Cerebellar nuclear complex (tissue), 1 donor: ENCODE measurements around the gene UGT1A6.
"Not testable (repeated sequence)": the region's sequence is repeated elsewhere in the genome, so short reads cannot be mapped to it uniquely, and the experiment has no call there.

ENCODE experiments used
- DNase-seq, 2 experiments: peaks; one replicate each; lab custom pipeline; 2025; lab: John Stamatoyannopoulos, UW

The UGT1A6 gene

GRCh38 chr2:233728723-233729301, 36.1 kb downstream of the UGT1A6 start, which contains the start of gene UGT1A3:
TSS of gene UGT1A3 (plus strand) at chr2:233729042. CDS start at chr2:233729127, 85 bp downstream.
- DNase-seq, result no peak

- DNase-seq, result not testable (repeated sequence)
Measured at GRCh38 chr2:233736868-233737653, 44.4 kb downstream of the UGT1A6 start.

GRCh38 chr2:233740870-233741269, 48.2 kb downstream of the UGT1A6 start:
- no peak for DNase-seq

GRCh38 chr2:233743464-233744259, 51.0 kb downstream of the UGT1A6 start:
- DNase-seq, result no peak

- DNase-seq, result no peak
Measured at GRCh38 chr2:233745073-233745755, 52.5 kb downstream of the UGT1A6 start.

GRCh38 chr2:233745838-233746237, 53.1 kb downstream of the UGT1A6 start:
- not testable (repeated sequence) for DNase-seq

GRCh38 chr2:233746475-233747282, 54.0 kb downstream of the UGT1A6 start:
- DNase-seq, result no peak

- no peak for DNase-seq
Measured at GRCh38 chr2:233747283-233747544, 54.5 kb downstream of the UGT1A6 start.

- DNase-seq, result not testable (repeated sequence)
Measured at GRCh38 chr2:233750689-233751088, 58.0 kb downstream of the UGT1A6 start.

- not testable (repeated sequence) for DNase-seq
Measured at GRCh38 chr2:233751212-233752009, 58.7 kb downstream of the UGT1A6 start.

- DNase-seq, result no peak
Measured at GRCh38 chr2:233754872-233755611, 62.4 kb downstream of the UGT1A6 start.

GRCh38 chr2:233756429-233757081, 63.9 kb downstream of the UGT1A6 start:
- no peak for DNase-seq

- no peak for DNase-seq
Measured at GRCh38 chr2:233758141-233758540, 65.5 kb downstream of the UGT1A6 start.

- no peak for DNase-seq
Measured at GRCh38 chr2:233758849-233759248, 66.2 kb downstream of the UGT1A6 start.

GRCh38 chr2:233760043-233760442, 67.4 kb downstream of the UGT1A6 start, which contains the start of gene UGT1A1:
TSS of gene UGT1A1 (plus strand) at chr2:233760270. CDS start at chr2:233760288, 18 bp downstream.
- DNase-seq, result no peak

- no peak for DNase-seq
Measured at GRCh38 chr2:233761040-233761769, 68.5 kb downstream of the UGT1A6 start.

- DNase-seq, result no peak
Measured at GRCh38 chr2:233764264-233764663, 71.6 kb downstream of the UGT1A6 start.

GRCh38 chr2:233764761-233765160, 72.1 kb downstream of the UGT1A6 start:
- no peak for DNase-seq

GRCh38 chr2:233766416-233766815, 73.7 kb downstream of the UGT1A6 start:
- DNase-seq, result no peak
